SK-N-SH (cell line): ENCODE results near the gene IGLON5. TPM values are rescaled to one million over a fixed set of nuclear protein-coding genes. Genes with fewer than 3 reads are reported as not detected.

ENCODE experiments used
- CTCF ChIA-PET: fragments of 300-600, 350-600 bp; formaldehyde crosslinking; extraction: SDS; loops from one replicate; lab custom pipeline; 2021; lab: Yijun Ruan, JAX
- POLR2A ChIA-PET: fragments of 350-600 bp; sonication (Branson Sonifier 250); formaldehyde crosslinking; extraction: SDS; loops from one replicate; lab custom pipeline; 2020; ENCODE audit warnings: antibody characterized with exemption, inconsistent platforms; lab: Yijun Ruan, JAX
- DNase-seq: peaks from one replicate; pipeline ENCODE4 v3.0.0; 2012
- H2AFZ ChIP-seq: fragments of 200-600 bp; sonication (generic); 2 replicates; pipeline ENCODE4 v1.8.1; 2016; ENCODE audit warnings: antibody characterized with exemption, mild to moderate bottlenecking, low read depth
- H3F3A ChIP-seq: fragments of 200-600 bp; sonication (generic); replicated peaks from 2 replicates; pipeline ENCODE3; 2016; ENCODE audit warnings: antibody characterized with exemption, mild to moderate bottlenecking; ENCODE audit not compliant: insufficient read depth
- H3K27ac ChIP-seq, 2 experiments: fragments of 200-500 bp in 1 of 2; fragments of 200-600 bp in 1 of 2; sonication (Bioruptor generic) in 1 of 2; sonication (generic), shearing (Covaris generic) in 1 of 2; 2 replicates each; pipeline versions ENCODE4 v1.5.1 to v1.6.1; 2014 to 2016; ENCODE audit warnings: low read depth in 2 of 2, inconsistent platforms in 1 of 2, low read length in 1 of 2, mild to moderate bottlenecking in 1 of 2, mixed read lengths in 1 of 2
- H3K27me3 ChIP-seq: fragments of 200-600 bp; sonication (generic), shearing (Covaris generic); 2 replicates; pipeline ENCODE4 v1.6.1; 2016; ENCODE audit warnings: mixed run types; ENCODE audit not compliant: insufficient read depth
- H3K36me3 ChIP-seq, 2 experiments: fragments of 200-500 bp in 1 of 2; fragments of 200-600 bp in 1 of 2; sonication (Bioruptor generic) in 1 of 2; sonication (generic) in 1 of 2; replicated peaks in 1 of 2; 2 replicates each; pipeline versions ENCODE3 to v1.5.1; 2014 to 2016; ENCODE audit warnings: low read length in 1 of 2, mild to moderate bottlenecking in 1 of 2; ENCODE audit not compliant: insufficient read depth in 2 of 2, control insufficient read depth in 1 of 2
- H3K4me1 ChIP-seq, 2 experiments: fragments of 200-500 bp in 1 of 2; fragments of 200-600 bp in 1 of 2; sonication (Bioruptor generic) in 1 of 2; sonication (generic), shearing (Covaris generic) in 1 of 2; 2 replicates each; pipeline versions ENCODE4 v1.5.1 to v1.6.1; 2014 to 2016; ENCODE audit warnings: low read depth in 1 of 2, low read length in 1 of 2, mixed run types in 1 of 2; ENCODE audit not compliant: insufficient read depth in 2 of 2, control insufficient read depth in 1 of 2
- H3K4me2 ChIP-seq: fragments of 200-600 bp; sonication (generic), shearing (Covaris generic); 2 replicates; pipeline ENCODE4 v1.6.1; 2017; ENCODE audit warnings: mixed run types
- H3K4me3 ChIP-seq, 2 experiments: fragments of 200-500 bp in 1 of 2; fragments of 200-600 bp in 1 of 2; sonication (Bioruptor generic) in 1 of 2; sonication (generic), shearing (Covaris generic) in 1 of 2; 2 replicates each; pipeline versions ENCODE4 v1.5.1 to v1.8.1; 2014 to 2016; ENCODE audit warnings: low read depth in 2 of 2, inconsistent platforms in 1 of 2, low read length in 1 of 2, mild to moderate bottlenecking in 1 of 2, mixed read lengths in 1 of 2, moderate library complexity in 1 of 2
- H3K79me2 ChIP-seq: fragments of 200-600 bp; sonication (generic); 2 replicates; pipeline ENCODE4 v1.8.1; 2017; ENCODE audit warnings: mild to moderate bottlenecking; ENCODE audit not compliant: insufficient read depth
- H3K9ac ChIP-seq: fragments of 200-600 bp; sonication (generic); 2 replicates; pipeline ENCODE4 v1.6.1; 2017; ENCODE audit warnings: mixed run types
- H3K9me2 ChIP-seq: fragments of 200-600 bp; sonication (generic); 2 replicates; pipeline ENCODE4 v1.6.1; 2017; ENCODE audit warnings: mixed run types
- H3K9me3 ChIP-seq: fragments of 200-600 bp; sonication (generic); 2 replicates; pipeline ENCODE4 v1.6.1; 2017; ENCODE audit warnings: mixed run types, mild to moderate bottlenecking, moderate library complexity
- H4K20me1 ChIP-seq: fragments of 200-600 bp; sonication (generic); 2 replicates; pipeline ENCODE4 v1.6.1; 2017; ENCODE audit warnings: mild to moderate bottlenecking, mixed run types; ENCODE audit not compliant: insufficient read depth
- CTCF ChIP-seq: fragments of 200-600 bp; sonication (generic); IDR thresholded peaks from 2 replicates; pipeline ENCODE4 v1.6.1; 2017; ENCODE audit warnings: antibody characterized with exemption, mild to moderate bottlenecking, moderate library complexity
- ELF1 ChIP-seq: IDR thresholded peaks from 2 replicates; pipeline ENCODE4 v1.4.0; 2012
- EZH2phosphoT487 ChIP-seq: fragments of 200-600 bp; sonication (generic); IDR thresholded peaks from 2 replicates; pipeline ENCODE4 v1.6.1; 2017; ENCODE audit warnings: low read depth, mixed run types, mild to moderate bottlenecking, antibody characterized with exemption, moderate library complexity, borderline replicate concordance
- GABPA ChIP-seq: IDR thresholded peaks from 2 replicates; pipeline ENCODE4 v1.4.0; 2012; ENCODE audit warnings: low read depth, mild to moderate bottlenecking
- RFX5 ChIP-seq: IDR thresholded peaks from 2 replicates; pipeline ENCODE4 v1.6.1; 2012; ENCODE audit warnings: mild to moderate bottlenecking, improper control_type of control experiment, low read length
- WGBS: methylation state at CpG from one replicate; pipeline ENCODE4 v1.1.6; 2017; ENCODE audit warnings: low lambda C conversion rate; 5-methylcytosine and 5-hydroxymethylcytosine counted together
- polyA plus RNA-seq, 3 experiments: library from polyadenylated mRNA; depleted of rRNA; stranded (reverse); fragments of >200 nt; gene quantifications; 2 replicates each; pipeline ENCODE4 v1.2.3, GENCODE V29; 2012

IGLON5 gene
- polyA plus RNA-seq, 1 of the 3 experiments (the other 2 are of a cell fraction) = 0.36 TPM

- TF ChIP-seq GABPA = no peak
- no peaks in the 10 kb centered on the region for H3K27me3 ChIP-seq
- no peak overlapping the region for H3K27ac ChIP-seq
- WGBS = 91% methylated on average over 12 of the region's 13 CpGs
- no peak for DNase-seq
- ChIA-PET CTCF (interaction anchor here (0.9 to 2.1 kb wide), 4 partner anchors 14 to 319 kb away, joined by 3 to 7 read pairs (median 4); no protein-coding TSS in a partner anchor), POLR2A (no interaction called here)
- H3K4me2 ChIP-seq = no peak overlapping the region
- no peak overlapping the region for H3K9ac ChIP-seq
- no peaks in the 10 kb centered on the region for H3K36me3 ChIP-seq
- no peaks in the 10 kb centered on the region for H3K9me3 ChIP-seq
- H3K9me2 ChIP-seq = no peaks in the 10 kb centered on the region
- H4K20me1 ChIP-seq = no peaks in the 10 kb centered on the region
- no peak overlapping the region for H3K4me3 ChIP-seq
- H3F3A ChIP-seq = peaks cover 3% of the 10 kb centered on the region
- no peak overlapping the region for H2AFZ ChIP-seq
- no peaks in the 10 kb centered on the region for H3K79me2 ChIP-seq
- H3K4me1 ChIP-seq = peaks cover 0 to 8% of the 10 kb centered on the region in 2 experiments; a peak in 1 of 4 replicates
Measured at GRCh38 chr19:51337141-51337860, 25.9 kb downstream of the IGLON5 start.

- peaks cover 0 to 8% of the 10 kb centered on the region in 2 experiments; a peak in 1 of 4 replicates for H3K4me1 ChIP-seq
- peaks cover 3% of the 10 kb centered on the region for H3F3A ChIP-seq
- no peak for DNase-seq
- ChIA-PET POLR2A (no interaction called here), CTCF (interaction anchor here (0.6 to 2.1 kb wide), 13 partner anchors 9 to 319 kb away, joined by 3 to 7 read pairs (median 3); no protein-coding TSS in a partner anchor)
- H3K9me3 ChIP-seq = no peaks in the 10 kb centered on the region
- H4K20me1 ChIP-seq = no peaks in the 10 kb centered on the region
- H3K4me3 ChIP-seq = peak overlapping the region in 1 of 2 experiments; percentile 63; a peak in 2 of 4 replicates
- no peaks in the 10 kb centered on the region for H3K9me2 ChIP-seq
- no peak overlapping the region for H3K27ac ChIP-seq
- no peaks in the 10 kb centered on the region for H3K36me3 ChIP-seq
- 85% methylated on average over 6 of the region's 19 CpGs for WGBS
- H3K27me3 ChIP-seq = no peaks in the 10 kb centered on the region
- H3K79me2 ChIP-seq = no peaks in the 10 kb centered on the region
- H3K4me2 ChIP-seq = peak overlapping the region; percentile 97
- peak overlapping the region; percentile 99 for H2AFZ ChIP-seq
- no peak overlapping the region for H3K9ac ChIP-seq
- no peak for TF ChIP-seq ELF1
- no peak for TF ChIP-seq EZH2phosphoT487
- no peak for TF ChIP-seq CTCF
- no peak for TF ChIP-seq RFX5
Measured at GRCh38 chr19:51337861-51338562, 26.6 kb downstream of the IGLON5 start.
